Right atrium auricular region (tissue), 2 donors: ENCODE data around the gene PLD5. TPM values are rescaled to one million over a fixed set of nuclear protein-coding genes. Genes with fewer than 3 reads are reported as not detected.
"Not testable (repeated sequence)": the region's sequence is repeated elsewhere in the genome, so short reads cannot be mapped to it uniquely, and the experiment has no call there.

Experiments used
- DNase-seq: peaks from one replicate; pipeline ENCODE4 v3.0.0-alpha.2; 2019; ENCODE audit warnings: low spot score
- H3K27ac ChIP-seq, 2 donors: fragments of 200-600 bp; sonication (generic); 1 replicate in 1 of 2; 2 replicates in 1 of 2; pipeline ENCODE4 v1.5.1; 2016 to 2019
- H3K27me3 ChIP-seq, 2 donors: fragments of 200-600 bp; sonication (generic); one replicate each; pipeline versions ENCODE4 v1.5.1 to v1.6.0; 2017 to 2019
- H3K36me3 ChIP-seq: fragments of 200-600 bp; sonication (generic); one replicate; pipeline ENCODE4 v1.5.1; 2016
- H3K4me1 ChIP-seq, 2 donors: fragments of 200-600 bp; sonication (generic); one replicate each; pipeline versions ENCODE4 v1.5.1 to v1.6.0; 2017 to 2019
- H3K4me3 ChIP-seq, 2 donors: fragments of 200-600 bp; sonication (generic); 1 replicate in 1 of 2; 2 replicates in 1 of 2; pipeline ENCODE4 v1.5.1; 2017 to 2019; ENCODE audit warnings: mild to moderate bottlenecking in 1 of 2, moderate library complexity in 1 of 2
- H3K9me3 ChIP-seq, 2 donors: fragments of 200-600 bp; sonication (generic); one replicate each; pipeline ENCODE4 v1.5.1; 2019
- CTCF ChIP-seq, 2 donors: fragments of 200-600 bp; sonication (generic); IDR thresholded peaks; one replicate each; pipeline ENCODE4 v1.5.1; 2019; ENCODE audit warnings: antibody characterized with exemption in 2 of 2
- total RNA-seq, 2 donors: library from RNA; depleted of rRNA; stranded (reverse); fragments of >200 nt; gene quantifications; one replicate each; pipeline ENCODE4 v1.1.0, GENCODE V29; 2016

PLD5 gene
- total RNA-seq, 2 donors from 2014 or later = 0.12 to 0.19 TPM

GRCh38 chr1:242211254-242212022 lies 313.1 kb downstream of the PLD5 start:
- DNase-seq = no peak
- no peaks in the 10 kb centered on the region for H3K27me3 ChIP-seq

GRCh38 chr1:242210316-242210715 lies 314.2 kb downstream of the PLD5 start:
- not testable (repeated sequence) for H3K27me3 ChIP-seq, H3K36me3 ChIP-seq, H3K4me1 ChIP-seq, H3K9me3 ChIP-seq, DNase-seq, H3K4me3 ChIP-seq, H3K27ac ChIP-seq

More at GRCh38 chr1:242211254-242212022, 313.1 kb downstream of the PLD5 start:
- no peak overlapping the region for H3K27ac ChIP-seq
- no peak overlapping the region for H3K4me3 ChIP-seq
- no peaks in the 10 kb centered on the region for H3K36me3 ChIP-seq
- H3K9me3 ChIP-seq = no peaks in the 10 kb centered on the region
- TF ChIP-seq CTCF (IDR thresholded peaks at IDR 0.05) = no peak
- H3K4me1 ChIP-seq = no peaks in the 10 kb centered on the region

- Histone ChIP-seq H3K4me3 (no peak overlapping the region), H3K27me3 (no peaks in the 10 kb centered on the region), H3K36me3 (no peaks in the 10 kb centered on the region), H3K27ac (no peak overlapping the region), H3K4me1 (no peaks in the 10 kb centered on the region), H3K9me3 (no peaks in the 10 kb centered on the region)
- no peak for TF ChIP-seq CTCF (IDR thresholded peaks at IDR 0.05)
- DNase-seq = no peak
These were observed 315.4 kb downstream of the PLD5 start for GRCh38 chr1:242209063-242209462.

GRCh38 chr1:242208021-242208420 lies 316.5 kb downstream of the PLD5 start:
- no peak overlapping the region for H3K4me3 ChIP-seq
- no peak for DNase-seq
- TF ChIP-seq CTCF (IDR thresholded peaks at IDR 0.05) = no peak

GRCh38 chr1:242206994-242207393 lies 317.5 kb downstream of the PLD5 start:
- Histone ChIP-seq H3K4me1 (no peaks in the 10 kb centered on the region), H3K27me3 (no peaks in the 10 kb centered on the region), H3K9me3 (no peaks in the 10 kb centered on the region), H3K36me3 (no peaks in the 10 kb centered on the region), H3K4me3 (no peak overlapping the region), H3K27ac (no peak overlapping the region)
- no peak for TF ChIP-seq CTCF (IDR thresholded peaks at IDR 0.05)
- no peak for DNase-seq

More at GRCh38 chr1:242208021-242208420, 316.5 kb downstream of the PLD5 start:
- no peaks in the 10 kb centered on the region for H3K9me3 ChIP-seq
- no peaks in the 10 kb centered on the region for H3K36me3 ChIP-seq
- H3K4me1 ChIP-seq = no peaks in the 10 kb centered on the region
- no peaks in the 10 kb centered on the region for H3K27me3 ChIP-seq
- no peak overlapping the region for H3K27ac ChIP-seq

GRCh38 chr1:242205622-242206489 lies 318.6 kb downstream of the PLD5 start:
- Histone ChIP-seq H3K36me3 (no peaks in the 10 kb centered on the region), H3K4me1 (no peaks in the 10 kb centered on the region), H3K27ac (no peak overlapping the region), H3K27me3 (no peaks in the 10 kb centered on the region), H3K9me3 (no peaks in the 10 kb centered on the region), H3K4me3 (no peak overlapping the region)
- TF ChIP-seq CTCF (IDR thresholded peaks at IDR 0.05) = no peak
- no peak for DNase-seq
